ENCODE measurements around the gene ARHGAP24. TPM values are rescaled to one million over a fixed set of nuclear protein-coding genes. Genes with fewer than 3 reads are reported as not detected.

The ARHGAP24 gene
- total RNA-seq, 2 donors from 2014 or later, result 66.8 to 85.6 TPM

- Histone ChIP-seq H3K36me3 (ENCODE audit: control insufficient read depth, insufficient read depth, low read length) (peaks cover 5% of the 10 kb centered on the region), H3K9ac (ENCODE audit: extremely low read depth, low read length, poor library complexity, severe bottlenecking) (no peak overlapping the region), H3K9me3 (ENCODE audit: control insufficient read depth, low read length) (no peaks in the 10 kb centered on the region), H3K4me3 (ENCODE audit: low read length) (no peak overlapping the region), H3K27ac (ENCODE audit: low read depth, low read length) (no peak overlapping the region), H3K4me1 (ENCODE audit: control insufficient read depth, insufficient read depth, low read length) (peaks cover 8% of the 10 kb centered on the region), H3K27me3 (ENCODE audit: control insufficient read depth, insufficient read depth, low read length, poor library complexity, severe bottlenecking) (no peaks in the 10 kb centered on the region)
- H3K27ac Mint-ChIP-seq, result no peak overlapping the region
- DNase-seq, result no peak
- TF ChIP-seq, protein P1, sequence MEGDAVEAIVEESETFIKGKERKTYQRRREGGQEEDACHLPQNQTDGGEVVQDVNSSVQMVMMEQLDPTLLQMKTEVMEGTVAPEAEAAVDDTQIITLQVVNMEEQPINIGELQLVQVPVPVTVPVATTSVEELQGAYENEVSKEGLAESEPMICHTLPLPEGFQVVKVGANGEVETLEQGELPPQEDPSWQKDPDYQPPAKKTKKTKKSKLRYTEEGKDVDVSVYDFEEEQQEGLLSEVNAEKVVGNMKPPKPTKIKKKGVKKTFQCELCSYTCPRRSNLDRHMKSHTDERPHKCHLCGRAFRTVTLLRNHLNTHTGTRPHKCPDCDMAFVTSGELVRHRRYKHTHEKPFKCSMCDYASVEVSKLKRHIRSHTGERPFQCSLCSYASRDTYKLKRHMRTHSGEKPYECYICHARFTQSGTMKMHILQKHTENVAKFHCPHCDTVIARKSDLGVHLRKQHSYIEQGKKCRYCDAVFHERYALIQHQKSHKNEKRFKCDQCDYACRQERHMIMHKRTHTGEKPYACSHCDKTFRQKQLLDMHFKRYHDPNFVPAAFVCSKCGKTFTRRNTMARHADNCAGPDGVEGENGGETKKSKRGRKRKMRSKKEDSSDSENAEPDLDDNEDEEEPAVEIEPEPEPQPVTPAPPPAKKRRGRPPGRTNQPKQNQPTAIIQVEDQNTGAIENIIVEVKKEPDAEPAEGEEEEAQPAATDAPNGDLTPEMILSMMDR (conservative IDR thresholded peaks at IDR 0.05), result no peak
- 94% methylated on average over 3 of the region's 3 CpGs; no CpG with 5 or more reads in 1 of the 2 experiments for WGBS, 2 experiments (ENCODE audit: insufficient coverage in 1 of 2, insufficient read length in 1 of 2)
- no peaks in the 10 kb centered on the region for H3K27me3 Mint-ChIP-seq (ENCODE audit: insufficient read depth)
- no peak overlapping the region for H3K4me3 Mint-ChIP-seq
- no peaks in the 10 kb centered on the region for H3K9me3 Mint-ChIP-seq
- peaks cover 6% of the 10 kb centered on the region for H3K36me3 Mint-ChIP-seq (ENCODE audit: low read depth)
- H3K4me1 Mint-ChIP-seq, result peaks cover 10% of the 10 kb centered on the region
These were observed 557.0 kb downstream of the ARHGAP24 start for GRCh38 chr4:86031927-86032326.

DNA sequence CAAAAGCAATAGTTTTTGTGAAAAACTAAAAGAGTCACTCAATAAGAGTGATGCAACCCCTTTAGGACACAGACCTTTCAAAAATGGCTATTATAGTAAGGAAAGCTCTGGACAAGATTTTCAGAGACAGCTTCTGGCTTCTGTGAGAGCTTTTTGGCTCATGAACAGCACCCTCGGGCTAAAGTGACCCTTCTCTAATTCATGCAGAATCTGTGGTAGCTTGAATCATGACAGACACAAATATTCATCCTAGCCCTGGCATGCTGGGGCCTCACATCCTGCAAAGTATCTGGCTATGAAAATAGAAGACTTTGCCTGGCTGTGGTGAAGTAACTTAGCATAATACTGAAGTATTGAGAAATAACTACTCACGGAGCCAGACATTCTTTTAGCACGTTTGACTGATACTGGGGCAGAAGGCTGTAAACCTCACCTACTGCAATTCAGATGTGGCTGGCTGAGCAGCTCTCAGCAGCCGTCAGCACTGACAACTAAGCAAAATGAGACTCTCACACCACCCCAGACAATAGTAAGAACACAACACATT is 557.6 kb downstream of the ARHGAP24 start:
- H3K4me3 Mint-ChIP-seq, result no peak overlapping the region
- TF ChIP-seq, protein P1 (conservative IDR thresholded peaks at IDR 0.05), result no peak
- 78 to 100% methylated on average over 1 to 4 of the region's 4 CpGs for WGBS, 2 experiments (ENCODE audit: insufficient coverage in 1 of 2, insufficient read length in 1 of 2)
- peaks cover 10% of the 10 kb centered on the region for H3K4me1 Mint-ChIP-seq
- Histone ChIP-seq H3K36me3 (ENCODE audit: control insufficient read depth, insufficient read depth, low read length) (peaks cover 5% of the 10 kb centered on the region), H3K9ac (ENCODE audit: extremely low read depth, low read length, poor library complexity, severe bottlenecking) (no peak overlapping the region), H3K4me1 (ENCODE audit: control insufficient read depth, insufficient read depth, low read length) (peaks cover 8% of the 10 kb centered on the region), H3K27ac (ENCODE audit: low read depth, low read length) (no peak overlapping the region), H3K9me3 (ENCODE audit: control insufficient read depth, low read length) (no peaks in the 10 kb centered on the region), H3K27me3 (ENCODE audit: control insufficient read depth, insufficient read depth, low read length, poor library complexity, severe bottlenecking) (no peaks in the 10 kb centered on the region), H3K4me3 (ENCODE audit: low read length) (no peak overlapping the region)
- peaks cover 6% of the 10 kb centered on the region for H3K36me3 Mint-ChIP-seq (ENCODE audit: low read depth)
- no peaks in the 10 kb centered on the region for H3K9me3 Mint-ChIP-seq
- H3K27ac Mint-ChIP-seq, result no peak overlapping the region
- DNase-seq, result no peak
- H3K27me3 Mint-ChIP-seq (ENCODE audit: insufficient read depth), result no peaks in the 10 kb centered on the region

DNA sequence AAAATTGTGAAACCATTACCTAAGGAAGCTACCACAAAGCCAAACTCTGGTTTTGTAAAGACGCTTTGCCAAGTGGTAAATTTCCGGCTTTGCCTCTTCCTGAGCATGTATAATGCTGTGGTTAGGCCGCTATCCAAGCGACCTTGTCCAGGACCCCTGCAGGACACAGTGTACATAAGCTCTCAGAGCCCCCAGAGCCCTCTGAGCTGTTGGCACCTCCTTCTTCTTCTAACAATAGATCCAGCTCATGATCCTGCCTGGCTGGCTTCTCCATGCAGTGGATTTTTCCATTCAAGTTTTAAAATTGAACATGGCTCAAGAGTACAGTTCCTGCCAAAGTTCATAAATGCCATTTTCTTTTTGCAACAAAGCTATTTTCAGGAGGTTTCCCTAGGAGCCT is 558.2 kb downstream of the ARHGAP24 start:
- TF ChIP-seq, protein P1 (conservative IDR thresholded peaks at IDR 0.05), result no peak
- Histone ChIP-seq H3K4me1 (ENCODE audit: control insufficient read depth, insufficient read depth, low read length) (peaks cover 8% of the 10 kb centered on the region), H3K9me3 (ENCODE audit: control insufficient read depth, low read length) (no peaks in the 10 kb centered on the region), H3K4me3 (ENCODE audit: low read length) (no peak overlapping the region), H3K36me3 (ENCODE audit: control insufficient read depth, insufficient read depth, low read length) (no peaks in the 10 kb centered on the region), H3K27ac (ENCODE audit: low read depth, low read length) (no peak overlapping the region), H3K27me3 (ENCODE audit: control insufficient read depth, insufficient read depth, low read length, poor library complexity, severe bottlenecking) (no peaks in the 10 kb centered on the region), H3K9ac (ENCODE audit: extremely low read depth, low read length, poor library complexity, severe bottlenecking) (no peak overlapping the region)
- Mint-ChIP-seq H3K4me3 (no peak overlapping the region), H3K4me1 (peaks cover 10% of the 10 kb centered on the region), H3K27me3 (ENCODE audit: insufficient read depth) (no peaks in the 10 kb centered on the region), H3K27ac (no peak overlapping the region), H3K9me3 (no peaks in the 10 kb centered on the region), H3K36me3 (ENCODE audit: low read depth) (peaks cover 6% of the 10 kb centered on the region)
- no peak for DNase-seq
- 83 to 91% methylated on average over 4 of the region's 4 CpGs for WGBS, 2 experiments (ENCODE audit: insufficient coverage in 1 of 2, insufficient read length in 1 of 2)

Measured in endodermal cell (in vitro differentiated cells).